ENCODE data around the gene KRT33B. TPM values are rescaled to one million over a fixed set of nuclear protein-coding genes. Genes with fewer than 3 reads are reported as not detected.
"Not testable (repeated sequence)": the region's sequence is repeated elsewhere in the genome, so short reads cannot be mapped to it uniquely, and the experiment has no call there.

The KRT33B gene
- total RNA-seq, 1 donor from 2014 or later: not detected

GRCh38 chr17:41347869-41348760, 21.5 kb downstream of the KRT33B start:
- DNase-seq (ENCODE audit: low read depth): no peak

- DNase-seq (ENCODE audit: low read depth): not testable (repeated sequence)
Measured at GRCh38 chr17:41346421-41346820, 23.2 kb downstream of the KRT33B start.

- no peak for DNase-seq (ENCODE audit: low read depth)
Measured at GRCh38 chr17:41345992-41346391, 23.6 kb downstream of the KRT33B start.

- no peak for DNase-seq (ENCODE audit: low read depth)
Measured at GRCh38 chr17:41343029-41343428, 26.6 kb downstream of the KRT33B start.

- DNase-seq (ENCODE audit: low read depth): no peak
Measured at GRCh38 chr17:41340934-41341861, 28.4 kb downstream of the KRT33B start.

GRCh38 chr17:41340494-41340893, 29.1 kb downstream of the KRT33B start:
- peak; percentile 92 for DNase-seq (ENCODE audit: low read depth)

- no peak for DNase-seq (ENCODE audit: low read depth)
Measured at GRCh38 chr17:41339571-41340172, 29.9 kb downstream of the KRT33B start.

GRCh38 chr17:41338961-41339485, 30.6 kb downstream of the KRT33B start:
- DNase-seq (ENCODE audit: low read depth): peak; percentile 93

- no peak for DNase-seq (ENCODE audit: low read depth)
Measured at GRCh38 chr17:41335747-41336146, 33.9 kb downstream of the KRT33B start.

GRCh38 chr17:41334385-41335305, 35.0 kb downstream of the KRT33B start:
- no peak for DNase-seq (ENCODE audit: low read depth)

GRCh38 chr17:41333836-41334235, 35.8 kb downstream of the KRT33B start:
- no peak for DNase-seq (ENCODE audit: low read depth)

GRCh38 chr17:41333098-41333497, 36.5 kb downstream of the KRT33B start:
- no peak for DNase-seq (ENCODE audit: low read depth)

- no peak for DNase-seq (ENCODE audit: low read depth)
Measured at GRCh38 chr17:41332239-41332638, 37.4 kb downstream of the KRT33B start.

GRCh38 chr17:41331606-41332005, 38.0 kb downstream of the KRT33B start:
- DNase-seq (ENCODE audit: low read depth): no peak

GRCh38 chr17:41329279-41329948, 40.2 kb downstream of the KRT33B start:
- peak; percentile 44 for DNase-seq (ENCODE audit: low read depth)

- no peak for DNase-seq (ENCODE audit: low read depth)
Measured at GRCh38 chr17:41328207-41328606, 41.4 kb downstream of the KRT33B start.

GRCh38 chr17:41327411-41328120, 42.0 kb downstream of the KRT33B start:
- no peak for DNase-seq (ENCODE audit: low read depth)

- no peak for DNase-seq (ENCODE audit: low read depth)
Measured at GRCh38 chr17:41326173-41327145, 43.2 kb downstream of the KRT33B start.

All from renal cortical epithelial cell (primary cell).